Tibial artery (tissue), 4 donors: ENCODE measurements around the gene FURIN.

Experiments used
- DNase-seq, 2 donors: peaks; one replicate each; pipeline ENCODE4 v3.0.0-alpha.2; 2019
- H3K27ac ChIP-seq, 2 donors: fragments of 200-600 bp; sonication (generic) in 1 of 2; 1 replicate in 1 of 2; 2 replicates in 1 of 2; pipeline ENCODE4 v1.5.1; 2018 to 2019; ENCODE audit warnings: mild to moderate bottlenecking in 1 of 2
- H3K27me3 ChIP-seq, 2 donors: fragments of 200-600 bp; sonication (generic) in 1 of 2; one replicate each; pipeline versions ENCODE4 v1.5.1 to v1.6.0; 2016 to 2019
- H3K36me3 ChIP-seq, 3 donors: fragments of 200-600 bp; sonication (generic) in 2 of 3; one replicate each; pipeline ENCODE4 v1.5.1; 2016 to 2019; ENCODE audit warnings: mild to moderate bottlenecking in 2 of 3
- H3K4me1 ChIP-seq, 4 donors: fragments of 200-600 bp; sonication (generic) in 2 of 4; 1 replicate in 3 of 4; 2 replicates in 1 of 4; pipeline ENCODE4 v1.5.1; 2016 to 2019
- H3K4me3 ChIP-seq, 2 donors: fragments of 200-600 bp; sonication (generic) in 1 of 2; 1 replicate in 1 of 2; 2 replicates in 1 of 2; pipeline ENCODE4 v1.5.1; 2018 to 2019; ENCODE audit warnings: mild to moderate bottlenecking in 2 of 2
- H3K9me3 ChIP-seq, 3 donors: fragments of 200-600 bp; sonication (generic) in 1 of 3; one replicate each; pipeline ENCODE4 v1.5.1; 2016 to 2019
- intact Hi-C: fragments of 100-400 bp; cut with DNase I; formaldehyde crosslinking; loops from one replicate; pipeline ENCODE4 v1.15.0; 2023; ENCODE audit warnings: low total_unique reads
- TF ChIP-seq, protein P1 (sequence below), 2 experiments: fragments of 200-600 bp in 1 of 2; fragments of 450-650 bp in 1 of 2; IDR thresholded peaks; one replicate each; pipeline ENCODE4 v1.5.1; 2017 to 2019; ENCODE audit warnings: antibody characterized with exemption in 2 of 2, mild to moderate bottlenecking in 1 of 2, moderate library complexity in 1 of 2

Gene FURIN

GRCh38 chr15:90838544-90838943 is 29.8 kb upstream of the FURIN start:
- intact Hi-C loops, result no loop called here
- H3K9me3 ChIP-seq, result no peaks in the 10 kb centered on the region
- no peak overlapping the region for H3K4me3 ChIP-seq
- H3K27me3 ChIP-seq, result no peaks in the 10 kb centered on the region
- H3K36me3 ChIP-seq, result no peaks in the 10 kb centered on the region
- DNase-seq, result no peak
- H3K4me1 ChIP-seq, result peaks cover 0 to 4% (median 0%) of the 10 kb centered on the region in 4 donors
- H3K27ac ChIP-seq, result no peak overlapping the region
- TF ChIP-seq, protein P1, sequence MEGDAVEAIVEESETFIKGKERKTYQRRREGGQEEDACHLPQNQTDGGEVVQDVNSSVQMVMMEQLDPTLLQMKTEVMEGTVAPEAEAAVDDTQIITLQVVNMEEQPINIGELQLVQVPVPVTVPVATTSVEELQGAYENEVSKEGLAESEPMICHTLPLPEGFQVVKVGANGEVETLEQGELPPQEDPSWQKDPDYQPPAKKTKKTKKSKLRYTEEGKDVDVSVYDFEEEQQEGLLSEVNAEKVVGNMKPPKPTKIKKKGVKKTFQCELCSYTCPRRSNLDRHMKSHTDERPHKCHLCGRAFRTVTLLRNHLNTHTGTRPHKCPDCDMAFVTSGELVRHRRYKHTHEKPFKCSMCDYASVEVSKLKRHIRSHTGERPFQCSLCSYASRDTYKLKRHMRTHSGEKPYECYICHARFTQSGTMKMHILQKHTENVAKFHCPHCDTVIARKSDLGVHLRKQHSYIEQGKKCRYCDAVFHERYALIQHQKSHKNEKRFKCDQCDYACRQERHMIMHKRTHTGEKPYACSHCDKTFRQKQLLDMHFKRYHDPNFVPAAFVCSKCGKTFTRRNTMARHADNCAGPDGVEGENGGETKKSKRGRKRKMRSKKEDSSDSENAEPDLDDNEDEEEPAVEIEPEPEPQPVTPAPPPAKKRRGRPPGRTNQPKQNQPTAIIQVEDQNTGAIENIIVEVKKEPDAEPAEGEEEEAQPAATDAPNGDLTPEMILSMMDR (IDR thresholded peaks at IDR 0.05), result no peak

DNA sequence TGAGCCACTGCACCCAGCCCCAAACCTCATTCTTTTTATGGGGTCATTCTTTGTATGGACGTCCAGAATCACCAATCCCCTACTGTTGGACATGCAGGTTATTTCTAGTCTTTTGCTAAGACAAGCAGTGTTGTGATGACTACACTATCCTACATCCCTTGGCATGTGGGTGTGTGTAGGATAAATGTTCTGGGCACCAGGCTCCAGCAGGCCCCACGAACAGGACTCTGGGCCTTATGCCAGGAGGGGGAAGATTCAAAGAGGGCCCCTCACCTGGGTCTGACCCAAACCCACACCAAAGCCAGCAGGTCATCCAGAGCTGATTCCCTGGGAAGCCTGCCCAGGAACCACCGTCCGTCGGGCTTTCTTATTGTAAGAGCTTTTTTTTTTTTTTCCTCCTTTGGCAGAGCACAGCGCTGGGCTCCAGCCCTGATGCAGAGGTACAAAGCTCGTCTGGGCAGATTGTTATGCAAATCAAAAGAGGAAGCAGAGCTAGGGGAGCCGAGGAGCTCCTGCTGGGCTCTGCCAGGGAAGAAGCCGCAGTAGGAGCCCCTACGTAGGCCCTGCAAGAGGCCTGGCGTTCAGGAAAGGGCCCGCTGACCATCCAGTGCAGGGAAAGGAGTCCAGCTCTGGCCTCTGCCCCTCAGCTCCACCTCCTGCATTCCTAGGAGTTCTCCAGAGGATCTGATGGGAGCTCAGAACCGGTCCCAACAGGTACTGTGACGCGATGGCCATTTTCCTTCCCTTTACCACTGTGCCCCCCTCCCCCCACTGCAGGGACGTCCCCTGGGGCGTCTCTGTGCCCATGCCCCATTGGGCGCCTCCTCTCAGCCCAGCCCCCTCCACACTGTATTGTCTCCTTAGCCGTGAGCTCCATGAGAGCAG is 29.0 kb upstream of the FURIN start:
- DNase-seq, result no peak
- peaks cover 0 to 4% (median 0%) of the 10 kb centered on the region in 4 donors for H3K4me1 ChIP-seq
- intact Hi-C loops, result no loop called here
- no peaks in the 10 kb centered on the region for H3K9me3 ChIP-seq
- no peak overlapping the region for H3K27ac ChIP-seq
- no peaks in the 10 kb centered on the region for H3K27me3 ChIP-seq
- no peak overlapping the region for H3K4me3 ChIP-seq
- no peaks in the 10 kb centered on the region for H3K36me3 ChIP-seq
- TF ChIP-seq, protein P1 (IDR thresholded peaks at IDR 0.05), result no peak

DNA sequence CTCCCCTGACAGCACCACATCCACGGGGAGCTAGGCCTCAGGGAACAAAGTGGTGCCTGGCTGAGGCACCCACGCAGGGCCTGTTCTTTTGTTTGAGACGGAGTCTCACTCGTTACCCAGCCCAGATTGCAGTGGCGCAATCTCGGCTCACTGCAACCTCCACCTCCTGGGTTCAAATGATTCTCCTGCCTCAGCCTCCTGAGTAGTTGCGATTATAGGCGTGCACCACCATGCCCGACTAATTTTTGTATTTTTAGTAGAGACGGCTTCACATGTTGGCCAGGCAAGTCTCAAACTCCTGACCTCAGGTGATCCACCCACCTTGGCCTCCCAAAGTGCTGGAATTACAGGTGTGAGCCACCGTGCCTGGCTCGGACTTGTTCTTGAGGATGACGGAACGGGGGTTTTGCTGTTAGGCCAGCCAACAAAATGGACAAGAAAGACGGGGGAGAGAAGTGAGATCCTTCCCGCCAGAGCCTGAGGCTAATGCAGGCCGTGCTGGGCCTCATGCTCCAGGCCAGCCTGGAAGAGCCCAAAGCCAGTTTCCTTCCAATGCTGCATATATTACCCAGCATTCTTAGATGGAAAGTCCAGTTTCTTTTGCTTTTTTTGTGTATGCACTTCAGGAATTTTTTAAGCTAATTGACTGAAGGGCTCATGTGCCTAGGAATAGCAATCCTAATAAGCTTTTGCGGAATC is 28.1 kb upstream of the FURIN start:
- H3K4me3 ChIP-seq, result no peak overlapping the region
- intact Hi-C loops, result no loop called here
- TF ChIP-seq, protein P1 (IDR thresholded peaks at IDR 0.05), result no peak
- no peaks in the 10 kb centered on the region for H3K9me3 ChIP-seq
- H3K4me1 ChIP-seq, result peaks cover 0 to 4% (median 0%) of the 10 kb centered on the region in 4 donors
- DNase-seq, result no peak
- no peaks in the 10 kb centered on the region for H3K36me3 ChIP-seq
- no peaks in the 10 kb centered on the region for H3K27me3 ChIP-seq
- H3K27ac ChIP-seq, result no peak overlapping the region

DNA sequence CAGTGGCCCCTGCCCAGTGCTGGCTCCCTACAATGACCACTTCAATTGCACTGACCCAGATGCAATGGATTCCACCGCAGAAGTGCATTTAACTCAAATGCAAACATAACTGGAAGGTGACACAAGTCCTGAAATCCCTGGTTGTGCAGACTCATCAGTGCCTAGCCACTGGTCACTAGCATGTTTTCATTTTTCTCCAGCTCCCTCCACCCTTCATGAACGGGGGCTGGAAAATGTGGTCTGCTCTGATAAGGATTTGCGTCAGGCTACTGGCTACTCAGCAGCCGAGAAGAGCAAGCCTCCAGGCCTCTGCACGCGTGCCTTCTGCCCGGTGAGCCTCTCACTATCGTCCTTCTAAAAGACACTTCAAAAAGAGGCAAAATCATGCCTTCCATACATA is 27.4 kb upstream of the FURIN start:
- H3K9me3 ChIP-seq, result no peaks in the 10 kb centered on the region
- H3K27ac ChIP-seq, result no peak overlapping the region
- TF ChIP-seq, protein P1 (IDR thresholded peaks at IDR 0.05), result no peak
- no peaks in the 10 kb centered on the region for H3K27me3 ChIP-seq
- no peak overlapping the region for H3K4me3 ChIP-seq
- H3K4me1 ChIP-seq, result peaks cover 0 to 4% (median 0%) of the 10 kb centered on the region in 4 donors
- no peak for DNase-seq
- intact Hi-C loops, result no loop called here
- no peaks in the 10 kb centered on the region for H3K36me3 ChIP-seq

DNA sequence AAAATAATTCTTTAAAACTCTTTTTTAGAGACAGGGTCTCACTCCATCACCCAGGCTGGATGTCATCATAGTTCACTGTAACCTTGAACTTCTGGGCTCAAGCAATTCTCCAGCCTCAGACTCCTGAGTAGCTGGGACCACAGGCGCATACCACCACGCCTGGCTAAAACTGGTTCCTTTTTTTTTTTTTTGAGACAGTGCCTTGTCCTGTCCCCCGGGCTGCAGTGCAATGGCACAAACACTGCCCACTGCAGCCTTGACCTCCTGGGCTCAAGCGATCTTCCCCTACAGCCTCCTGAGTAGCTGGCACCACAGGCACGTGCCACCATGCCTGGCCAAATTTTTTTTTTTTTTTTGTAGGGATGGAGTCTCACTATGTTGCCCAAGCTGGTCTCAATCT is 23.7 kb upstream of the FURIN start:
- TF ChIP-seq, protein P1 (IDR thresholded peaks at IDR 0.05), result no peak
- Histone ChIP-seq H3K27me3 (peaks cover 0 to under 1% of the 10 kb centered on the region in 2 donors), H3K4me1 (peaks cover 0 to 2% (median 0%) of the 10 kb centered on the region in 4 donors), H3K9me3 (no peaks in the 10 kb centered on the region), H3K27ac (no peak overlapping the region), H3K4me3 (no peak overlapping the region), H3K36me3 (no peaks in the 10 kb centered on the region)
- no peak for DNase-seq
- intact Hi-C loops, result no loop called here
